HG03066 (cell line): ENCODE data around the gene TMED9.

ENCODE experiments used
- ATAC-seq: cut with Tn5 transposase; IDR thresholded peaks from one replicate; pipeline ENCODE4 v1.9.1; 2021; ENCODE audit warnings: low read depth; ENCODE audit not compliant: unreplicated experiment

The TMED9 gene

DNA sequence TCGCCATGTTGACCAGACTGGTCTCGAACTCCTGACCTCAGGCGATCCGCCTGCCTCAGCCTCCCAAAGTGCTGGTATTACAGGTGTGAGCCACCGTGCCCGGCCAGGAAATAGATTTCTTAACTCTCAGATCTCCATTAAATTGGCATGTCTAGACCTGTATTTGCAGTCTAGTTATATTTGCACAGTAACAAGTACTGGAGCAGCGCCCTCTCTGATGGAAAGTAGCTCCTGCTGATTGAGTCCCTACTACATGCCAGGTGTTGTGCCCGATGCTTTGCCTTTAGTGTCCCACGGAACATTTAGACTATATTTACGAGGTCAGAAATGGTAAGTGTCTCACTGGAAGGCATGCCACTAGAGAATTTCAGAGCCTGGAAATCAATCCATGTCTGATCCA, 15.8 kb upstream of the TMED9 start:
- no peak for ATAC-seq

DNA sequence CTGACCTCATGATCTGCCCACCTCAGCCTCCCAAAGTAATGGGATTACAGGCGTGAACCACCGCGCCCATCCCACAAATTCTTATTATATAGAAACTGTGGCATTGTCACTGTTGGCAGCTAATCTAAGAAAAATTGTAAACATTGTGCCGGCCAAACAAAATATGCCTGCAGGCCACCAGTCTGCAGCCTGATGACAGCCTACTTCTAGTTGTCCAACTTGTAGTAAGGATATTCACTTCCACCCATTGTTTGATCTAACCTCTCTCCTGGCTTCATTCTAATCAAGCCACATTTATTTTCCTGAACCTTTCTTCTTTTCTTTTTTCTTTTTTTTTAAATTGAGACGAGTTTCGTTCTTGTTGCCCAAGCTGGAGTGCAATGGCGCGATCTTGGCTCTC, 13.7 kb upstream of the TMED9 start:
- no peak for ATAC-seq

DNA sequence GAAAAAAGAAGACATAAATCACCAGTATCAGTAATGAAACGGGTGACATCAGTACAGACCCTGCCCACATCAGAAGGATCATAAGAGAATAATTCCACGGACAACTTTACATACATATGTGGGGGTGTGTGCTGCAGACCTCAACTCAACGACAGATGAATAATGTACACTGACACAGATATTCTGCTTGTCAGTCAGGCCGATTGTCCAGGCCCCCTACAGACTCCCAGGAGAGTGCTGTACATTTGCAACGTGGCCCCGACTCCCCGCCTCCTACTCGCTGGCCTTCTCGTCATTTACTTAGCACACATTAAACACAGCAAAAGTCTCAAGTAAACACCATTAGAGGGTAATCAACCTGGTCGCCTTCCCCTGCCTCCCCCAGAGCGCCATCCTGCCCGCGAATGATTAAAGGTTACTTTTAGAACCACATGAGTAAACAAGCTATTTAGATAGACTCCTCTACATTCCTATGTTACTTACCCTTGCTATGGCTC, 3.5 kb upstream of the TMED9 start:
- no peak for ATAC-seq

- no peak for ATAC-seq
Observed at GRCh38 chr5:177590406-177590805, 1.6 kb upstream of the TMED9 start.

- no peak for ATAC-seq
Observed at GRCh38 chr5:177591690-177592009, 353 bp upstream of the TMED9 start.

DNA sequence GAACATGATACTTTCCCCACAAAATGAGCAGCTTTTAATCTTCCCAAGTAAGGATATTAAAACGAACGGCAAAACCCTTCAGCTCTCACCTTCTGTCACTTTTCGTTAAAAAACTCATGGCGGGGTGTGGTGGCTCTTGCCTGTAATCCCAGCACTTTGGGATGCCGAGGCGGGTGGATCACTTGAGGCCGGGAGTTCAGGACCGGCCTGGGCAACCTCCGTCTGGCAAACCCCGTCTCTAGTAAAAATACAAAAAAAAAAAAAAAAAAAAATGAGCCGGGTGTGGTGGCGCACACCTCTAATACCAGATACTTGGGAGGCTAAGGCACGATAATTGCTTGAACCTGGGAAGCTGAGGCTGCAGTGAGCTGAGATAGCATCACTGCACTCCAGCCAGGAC, 902 bp downstream of the TMED9 start:
- ATAC-seq, result no peak

DNA sequence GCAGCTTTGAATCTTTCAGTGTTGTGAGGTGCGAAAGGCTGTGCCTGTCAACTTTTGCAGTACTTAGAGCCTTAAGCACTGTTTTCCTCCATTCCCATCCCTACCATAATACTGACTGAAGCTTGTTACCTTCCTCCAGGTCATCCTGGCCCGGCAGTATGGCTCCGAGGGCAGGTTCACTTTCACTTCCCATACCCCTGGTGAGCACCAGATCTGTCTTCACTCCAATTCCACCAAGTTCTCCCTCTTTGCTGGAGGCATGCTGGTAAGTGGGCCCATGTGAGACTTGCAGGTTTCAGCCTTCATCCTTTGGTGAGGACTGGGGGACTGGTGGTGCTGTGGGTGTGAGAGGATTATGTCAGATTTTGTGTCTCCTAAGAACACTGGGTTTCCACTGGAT, 1.5 kb downstream of the TMED9 start:
- no peak for ATAC-seq

- ATAC-seq, result no peak
Observed at GRCh38 chr5:177594071-177594470, 2.1 kb downstream of the TMED9 start.

- ATAC-seq, result no peak
Observed at GRCh38 chr5:177595026-177595585, 3.1 kb downstream of the TMED9 start.

DNA sequence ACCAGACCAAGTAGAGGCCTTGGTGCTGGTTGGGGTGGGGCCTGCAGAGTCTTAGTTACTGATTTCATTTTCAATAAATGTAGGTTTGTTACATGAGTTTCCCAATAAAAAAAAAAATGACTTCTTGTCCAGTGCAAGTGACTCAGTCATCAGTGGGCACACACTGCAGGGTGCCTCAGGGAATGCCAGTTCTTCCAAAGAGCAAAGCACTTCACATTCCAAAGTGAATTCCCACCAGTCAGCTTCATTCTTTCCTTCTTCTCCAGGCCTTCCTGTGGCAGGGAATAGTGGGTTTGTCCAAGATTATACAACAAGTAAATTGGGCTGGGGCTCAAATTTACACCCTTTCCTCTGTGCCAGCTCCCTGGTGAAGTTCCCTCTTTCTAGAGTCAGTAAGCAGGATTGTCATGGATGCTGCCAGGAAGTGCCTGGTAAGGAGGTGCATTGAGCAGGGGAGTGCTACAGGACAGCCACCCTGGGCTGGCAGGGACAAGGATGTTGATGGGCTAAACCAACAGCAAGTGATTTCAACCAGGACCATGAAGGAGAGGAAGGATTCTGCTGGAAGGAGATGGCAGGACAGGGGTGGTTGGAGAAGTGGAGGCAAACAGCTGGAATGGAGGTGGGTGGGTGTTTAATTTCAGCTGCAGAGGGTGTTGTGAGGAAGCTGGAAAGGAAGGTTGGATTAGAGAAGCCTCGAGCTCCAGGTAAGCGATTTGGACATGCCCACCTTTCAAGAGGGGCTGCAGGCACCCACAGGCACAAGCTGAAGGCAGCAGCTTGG, 4.2 kb downstream of the TMED9 start:
- ATAC-seq, result no peak

GRCh38 chr5:177596775-177597238, 4.8 kb downstream of the TMED9 start:
- no peak for ATAC-seq

- no peak for ATAC-seq
Observed at GRCh38 chr5:177598477-177598876, 6.5 kb downstream of the TMED9 start.

DNA sequence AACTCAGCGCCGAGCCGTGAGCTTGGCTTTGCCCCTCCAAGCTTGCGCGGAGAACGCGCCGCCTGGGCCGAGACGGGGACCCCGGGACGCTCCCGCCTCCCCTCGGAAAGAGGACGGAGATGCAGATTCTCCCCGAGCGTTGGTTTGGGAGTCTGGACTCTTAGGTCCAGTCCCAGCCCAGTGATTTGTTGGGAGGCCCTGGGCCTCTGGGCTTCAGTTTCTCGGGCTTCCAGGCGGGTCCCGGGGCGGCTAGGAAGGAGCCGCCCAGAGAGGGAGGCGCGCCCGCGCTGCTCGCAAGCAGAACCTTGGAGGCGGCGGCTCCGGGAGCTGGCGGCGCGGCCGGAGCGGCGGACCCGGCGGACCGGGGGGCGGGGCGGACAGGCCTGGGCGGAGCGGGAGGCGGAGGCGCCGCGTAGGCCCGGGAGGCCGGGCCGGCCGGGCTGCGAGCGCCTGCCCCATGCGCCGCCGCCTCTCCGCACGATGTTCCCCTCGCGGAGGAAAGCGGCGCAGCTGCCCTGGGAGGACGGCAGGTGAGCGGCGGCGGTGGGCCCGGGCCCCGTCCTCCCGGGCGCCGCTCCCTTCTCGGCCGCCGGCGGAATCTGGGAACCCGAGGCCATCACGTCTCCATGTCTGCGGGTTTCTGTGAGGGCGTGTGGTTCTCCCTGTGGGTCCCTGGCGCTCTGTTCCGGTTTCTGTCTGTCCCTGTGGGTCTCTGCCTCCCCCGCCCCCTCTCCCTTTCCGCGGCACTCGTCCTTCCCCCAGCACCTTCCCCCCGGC, 7.9 kb downstream of the TMED9 start, which contains the start of gene B4GALT7:
Gene B4GALT7, plus strand, starts transcription at position 402 of the 777 bp plus-strand sequence. Its CDS starts 79 bp downstream, at position 481.
- ATAC-seq, result peak; percentile 82

DNA sequence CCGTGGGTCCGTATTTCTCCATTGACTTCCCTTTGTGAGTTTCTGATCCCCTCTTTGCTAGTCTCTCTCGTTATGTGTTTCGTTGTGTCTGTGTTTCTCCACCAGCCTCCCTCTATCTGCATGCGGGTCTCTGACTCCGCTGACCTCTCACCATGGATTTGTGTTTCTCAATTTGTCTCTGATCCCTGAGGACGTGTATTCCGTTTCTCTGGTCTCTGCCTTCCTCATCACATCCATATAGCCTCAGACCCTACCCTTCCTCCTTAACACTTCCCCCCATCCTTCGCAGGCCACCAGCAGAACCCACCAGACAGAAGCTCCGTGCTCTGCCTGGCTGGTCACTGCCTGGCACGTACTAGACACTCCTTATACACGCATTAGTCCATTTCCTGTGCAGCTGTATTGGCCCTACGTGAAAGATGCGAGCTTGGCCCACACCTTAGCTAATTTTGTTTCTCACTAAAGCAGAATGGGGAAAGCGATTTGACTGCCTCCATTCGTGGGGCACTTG, 8.6 kb downstream of the TMED9 start:
- ATAC-seq, result no peak

- ATAC-seq, result no peak
Observed at GRCh38 chr5:177601126-177601525, 9.1 kb downstream of the TMED9 start.

- no peak for ATAC-seq
Observed at GRCh38 chr5:177601577-177602457, 9.8 kb downstream of the TMED9 start.

DNA sequence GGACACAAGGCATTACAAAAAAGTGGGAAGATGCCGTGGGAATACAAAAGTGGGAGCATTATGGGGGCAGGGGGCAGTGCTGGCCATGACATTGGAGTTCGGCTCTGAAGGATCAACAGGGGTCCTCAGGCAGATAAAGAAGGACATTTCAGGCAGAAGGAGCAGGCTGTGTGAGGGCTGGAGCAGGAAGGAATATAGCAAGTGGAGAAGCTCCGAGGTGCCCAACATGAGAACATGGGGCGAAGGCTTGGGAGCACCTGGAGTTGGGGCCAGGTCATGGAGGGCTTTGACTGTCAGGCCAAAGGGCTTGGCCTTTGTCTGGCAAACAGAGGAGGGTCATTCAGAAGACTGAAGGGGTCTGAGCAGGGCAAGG, 10.4 kb downstream of the TMED9 start:
- ATAC-seq, result no peak

DNA sequence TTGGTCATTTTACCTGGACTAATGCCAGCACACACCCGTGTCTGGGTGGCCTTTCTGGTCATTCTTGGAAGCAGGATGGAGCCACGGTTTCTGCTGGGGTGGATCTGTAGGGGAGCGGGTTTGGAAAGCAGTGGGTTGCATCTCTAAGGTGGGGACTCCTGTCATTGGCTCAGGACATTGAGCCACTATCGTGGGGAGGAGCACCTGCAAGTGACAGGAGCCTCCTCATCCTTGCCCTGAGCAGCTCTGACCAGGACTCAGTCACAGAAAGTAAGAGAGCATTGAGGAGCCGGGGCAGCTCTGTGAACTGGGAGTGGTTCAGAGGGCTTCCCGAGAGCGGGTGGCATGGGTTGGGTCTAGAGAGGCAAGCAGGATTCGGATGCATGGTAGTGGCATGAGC, 11.6 kb downstream of the TMED9 start:
- no peak for ATAC-seq

GRCh38 chr5:177604116-177604521, 12.1 kb downstream of the TMED9 start:
- no peak for ATAC-seq

DNA sequence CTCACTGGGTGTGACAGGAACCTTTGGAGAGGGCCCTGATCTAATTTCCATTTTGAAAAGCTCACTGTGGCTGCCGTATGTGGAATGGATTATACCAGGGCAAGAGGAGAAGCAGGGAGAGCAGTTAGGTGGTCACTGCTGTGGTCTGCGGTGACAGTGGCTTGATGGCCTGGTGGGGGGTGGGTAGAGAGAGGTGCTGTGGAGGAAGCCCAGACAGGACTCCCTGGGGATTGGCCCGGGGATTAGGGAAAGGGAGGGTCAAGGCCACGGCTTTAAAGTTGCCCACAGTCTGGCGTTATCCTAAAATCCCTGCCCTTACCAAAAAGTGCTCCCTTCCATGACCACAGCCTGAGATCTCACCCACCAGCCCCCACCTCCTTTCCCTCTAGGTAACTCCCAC, 12.7 kb downstream of the TMED9 start:
- ATAC-seq, result no peak
